GM20000 (cell line): ENCODE measurements around the gene PCED1B.

Experiments used
- DNase-seq: peaks from one replicate; pipeline ENCODE4 v3.0.0; 2012; ENCODE audit warnings: low spot score
- TF ChIP-seq, protein P1 (sequence below): IDR thresholded peaks from 2 replicates; pipeline ENCODE4 v1.5.1; 2012; ENCODE audit warnings: mild to moderate bottlenecking, control low read depth; ENCODE audit errors: extremely low read depth, missing control alignments

PCED1B gene

GRCh38 chr12:47242426-47242825 lies 163.0 kb downstream of the PCED1B start:
- TF ChIP-seq, protein P1, sequence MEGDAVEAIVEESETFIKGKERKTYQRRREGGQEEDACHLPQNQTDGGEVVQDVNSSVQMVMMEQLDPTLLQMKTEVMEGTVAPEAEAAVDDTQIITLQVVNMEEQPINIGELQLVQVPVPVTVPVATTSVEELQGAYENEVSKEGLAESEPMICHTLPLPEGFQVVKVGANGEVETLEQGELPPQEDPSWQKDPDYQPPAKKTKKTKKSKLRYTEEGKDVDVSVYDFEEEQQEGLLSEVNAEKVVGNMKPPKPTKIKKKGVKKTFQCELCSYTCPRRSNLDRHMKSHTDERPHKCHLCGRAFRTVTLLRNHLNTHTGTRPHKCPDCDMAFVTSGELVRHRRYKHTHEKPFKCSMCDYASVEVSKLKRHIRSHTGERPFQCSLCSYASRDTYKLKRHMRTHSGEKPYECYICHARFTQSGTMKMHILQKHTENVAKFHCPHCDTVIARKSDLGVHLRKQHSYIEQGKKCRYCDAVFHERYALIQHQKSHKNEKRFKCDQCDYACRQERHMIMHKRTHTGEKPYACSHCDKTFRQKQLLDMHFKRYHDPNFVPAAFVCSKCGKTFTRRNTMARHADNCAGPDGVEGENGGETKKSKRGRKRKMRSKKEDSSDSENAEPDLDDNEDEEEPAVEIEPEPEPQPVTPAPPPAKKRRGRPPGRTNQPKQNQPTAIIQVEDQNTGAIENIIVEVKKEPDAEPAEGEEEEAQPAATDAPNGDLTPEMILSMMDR = no peak
- no peak for DNase-seq

- TF ChIP-seq, protein P1 = no peak
- DNase-seq = no peak
Measured at GRCh38 chr12:47244835-47245234, 165.4 kb downstream of the PCED1B start.

- TF ChIP-seq, protein P1 = no peak
- DNase-seq = no peak
Measured at GRCh38 chr12:47245623-47246022, 166.2 kb downstream of the PCED1B start.

DNA sequence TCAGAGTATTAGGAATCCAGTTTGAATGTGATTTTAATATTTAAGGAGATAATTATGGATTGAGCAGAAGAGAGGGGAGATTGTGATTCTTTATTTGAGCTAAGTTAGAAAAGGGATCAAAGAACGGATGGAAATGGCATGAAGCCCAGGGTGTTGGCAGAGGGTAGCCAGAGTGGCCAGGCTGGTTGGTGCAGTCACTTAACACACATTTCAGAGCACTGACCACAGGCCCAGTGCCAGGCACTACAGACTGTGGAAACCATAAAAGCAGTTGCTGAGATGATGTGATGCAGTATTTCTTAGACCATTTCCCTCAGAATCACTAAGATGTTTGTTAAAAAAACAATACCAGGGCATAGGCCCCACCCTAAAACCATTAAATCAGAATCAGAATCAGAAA lies 168.0 kb downstream of the PCED1B start:
- no peak for DNase-seq
- TF ChIP-seq, protein P1 = no peak

DNA sequence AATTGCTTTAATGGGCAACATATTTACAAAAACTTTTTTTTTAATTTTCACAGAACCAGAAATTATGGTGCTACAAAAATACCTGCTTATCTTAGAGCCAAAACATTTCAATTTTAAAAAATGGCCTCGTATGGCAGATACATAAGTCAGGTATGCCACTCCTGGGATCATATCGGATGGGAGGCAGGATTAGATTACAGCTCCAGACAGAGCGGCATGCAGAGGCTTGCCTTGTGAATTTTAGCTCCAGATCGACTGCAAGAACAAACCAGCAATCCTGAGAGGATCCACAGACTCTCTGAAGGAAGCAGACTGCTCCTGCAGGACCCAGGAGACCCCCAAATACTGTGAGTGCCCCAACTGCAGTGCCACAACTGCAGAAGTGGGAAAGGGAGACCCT lies 169.7 kb downstream of the PCED1B start:
- TF ChIP-seq, protein P1 = no peak
- DNase-seq = no peak

DNA sequence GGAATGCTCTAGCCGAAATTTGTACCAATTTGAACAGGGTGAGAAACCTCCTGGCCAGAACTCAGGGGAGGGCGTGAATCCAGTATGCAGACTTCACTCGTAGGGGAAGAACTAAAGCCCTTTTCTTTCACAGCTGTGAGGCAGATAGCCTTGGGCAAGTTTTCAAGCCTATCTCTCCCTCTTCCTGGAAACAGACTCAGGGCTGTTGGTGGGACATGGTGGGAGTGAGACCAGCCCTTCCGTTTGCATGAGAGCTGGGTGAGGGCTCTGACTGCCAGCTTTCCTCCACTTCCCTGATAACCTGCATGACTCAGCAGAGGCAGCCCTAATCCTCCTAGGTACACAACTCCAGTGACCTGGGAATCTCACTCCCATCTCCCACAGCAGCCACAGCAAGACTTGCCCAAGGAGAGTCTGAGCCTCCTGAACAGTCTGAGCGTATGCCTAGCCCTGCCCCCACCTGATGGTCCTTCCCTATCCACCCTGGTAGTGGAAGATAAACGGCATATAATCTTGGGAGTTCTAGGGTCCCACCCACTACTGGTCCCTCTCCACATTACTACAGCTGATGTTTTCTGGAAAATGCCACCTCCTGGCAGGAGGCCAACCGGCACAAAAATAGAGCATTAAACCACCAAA lies 170.4 kb downstream of the PCED1B start:
- TF ChIP-seq, protein P1 = no peak
- DNase-seq = no peak

DNA sequence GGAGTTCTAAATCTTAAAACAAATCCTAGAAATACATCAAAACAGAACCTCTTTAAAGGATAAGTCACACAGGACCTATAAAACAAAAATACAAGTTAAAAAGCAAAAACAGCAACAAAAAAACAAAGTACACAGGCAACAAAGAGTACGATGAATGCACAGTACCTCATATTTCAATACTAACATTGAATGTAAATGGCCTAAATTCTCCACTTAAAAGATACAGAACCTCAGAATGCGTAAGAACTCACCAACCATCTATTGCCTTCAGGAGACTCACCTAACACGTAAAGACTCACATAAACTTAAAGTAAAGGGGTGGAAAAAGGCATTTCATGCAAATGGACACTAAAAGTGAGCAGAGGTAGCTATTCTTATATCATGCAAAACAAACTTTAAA lies 172.5 kb downstream of the PCED1B start:
- TF ChIP-seq, protein P1 = no peak
- no peak for DNase-seq
